ENCODE measurements around the gene JARID2. TPM values are rescaled to one million over a fixed set of nuclear protein-coding genes. Genes with fewer than 3 reads are reported as not detected.

The JARID2 gene
- total and polyA plus RNA-seq, 2 of the 8 experiments (the other 6 are each of a cell fraction or from before 2014, with no cell fraction given): 60.1 to 239 TPM

- Histone ChIP-seq H4K5ac (ENCODE audit: insufficient read length, low read depth, low read length) (no peak overlapping the region), H4K20me1 (replicated peaks in 1 of 2; ENCODE audit: control insufficient read depth in 1 of 2, insufficient read depth in 2 of 2, low read length in 2 of 2) (peaks cover 54 to 55% of the 10 kb centered on the region in 2 experiments), H3K18ac (ENCODE audit: extremely low read depth, low read length) (no peak overlapping the region), H3K23ac (ENCODE audit: insufficient read length) (no peak overlapping the region), H3K4ac (replicated peaks; ENCODE audit: insufficient read length, low read depth, low read length) (no peak overlapping the region), H2BK20ac (ENCODE audit: low read length) (0 out of 2 replicates have a peak overlapping the region, but pooled peaks have one; percentile 10), H3K27ac (ENCODE audit: low read depth, low read length) (no peak overlapping the region), H2BK12ac (ENCODE audit: low read depth, low read length) (no peak overlapping the region), H2AK5ac (ENCODE audit: low read depth, low read length) (no peak overlapping the region), H3K23me2 (ENCODE audit: low read depth, low read length) (no peaks in the 10 kb centered on the region), H3K36me3 (ENCODE audit: control insufficient read depth in 2 of 4, insufficient read depth in 4 of 4, low read length in 3 of 4) (peaks cover 56 to 86% (median 66%) of the 10 kb centered on the region in 4 experiments), H3K79me2 (ENCODE audit: control insufficient read depth in 1 of 2, insufficient read depth in 2 of 2, low read length in 2 of 2) (peaks cover 0 to 96% of the 10 kb centered on the region in 2 experiments; a peak in 3 of 4 replicates), H2BK15ac (ENCODE audit: low read length) (no peak overlapping the region), H3K79me1 (ENCODE audit: low read depth, low read length) (peaks cover 24% of the 10 kb centered on the region), H3K56ac (replicated peaks; ENCODE audit: insufficient read length, low read depth, low read length) (no peak overlapping the region), H2BK5ac (ENCODE audit: low read depth, low read length) (peak overlapping the region; percentile 18; the same call in 1 of the 2 replicates), H3K9me3 (ENCODE audit: insufficient read depth in 2 of 2, low read depth in 1 of 2, low read length in 1 of 2) (no peaks in the 10 kb centered on the region; a peak in 1 of 4 replicates), H3K27me3 (replicated peaks in 1 of 4; ENCODE audit: control insufficient read depth in 3 of 4, extremely low read depth in 1 of 4, insufficient read depth in 3 of 4, low read length in 3 of 4) (no peaks in the 10 kb centered on the region; a peak in 2 of 7 replicates), H3K9ac (replicated peaks in 1 of 4; ENCODE audit: extremely low read depth in 1 of 4, low read depth in 3 of 4, low read length in 3 of 4) (no peak overlapping the region), H4K91ac (replicated peaks; ENCODE audit: insufficient read length, low read length) (no peak overlapping the region), H2AFZ (ENCODE audit: low read length) (no peak overlapping the region), H3K4me3 (ENCODE audit: extremely low read depth in 1 of 4, insufficient read depth in 2 of 4, low read depth in 3 of 4, low read length in 4 of 4) (no peak overlapping the region), H3K4me1 (replicated peaks in 1 of 4; ENCODE audit: control insufficient read depth in 3 of 4, insufficient read depth in 4 of 4, low read length in 3 of 4) (peaks cover 1 to 7% (median 5%) of the 10 kb centered on the region in 4 experiments; a peak in 5 of 7 replicates), H4K8ac (ENCODE audit: extremely low read depth, insufficient read depth, low read length) (no peak overlapping the region), H3K4me2 (ENCODE audit: insufficient read depth in 1 of 2, low read depth in 2 of 2, low read length in 2 of 2) (no peak overlapping the region), H2BK120ac (replicated peaks; ENCODE audit: low read depth, low read length) (no peak overlapping the region), H3K14ac (ENCODE audit: insufficient read length) (no peak overlapping the region)
- TF ChIP-seq TAF7 (optimal IDR thresholded peaks at IDR 0.05; ENCODE audit: borderline replicate concordance, low read depth, low read length): no peak
- TF ChIP-seq ATF3 (IDR thresholded peaks at IDR 0.05; ENCODE audit: insufficient read depth, low read depth, low read length): no peak
- no peak for TF ChIP-seq TEAD4 (IDR thresholded peaks at IDR 0.05; ENCODE audit: low read depth, low read length)
- TF ChIP-seq CBX8 (IDR thresholded peaks at IDR 0.05; ENCODE audit: borderline replicate concordance, low read depth, low read length): no peak
- no peak for TF ChIP-seq RAD21 (IDR thresholded peaks at IDR 0.05 in 1 of 2, conservative IDR thresholded peaks at IDR 0.05 in 1 of 2; ENCODE audit: low read depth in 2 of 2, low read length in 2 of 2)
- TF ChIP-seq SIX5 (IDR thresholded peaks at IDR 0.05; ENCODE audit: low read depth, low read length): no peak
- no peak for TF ChIP-seq PHF8 (conservative IDR thresholded peaks at IDR 0.05; ENCODE audit: low read depth, low read length)
- TF ChIP-seq SAP30 (IDR thresholded peaks at IDR 0.05; ENCODE audit: insufficient read depth, insufficient replicate concordance, low read length): no peak
- peak in 1 of 2 experiments; percentile 49; a peak in 1 of 3 replicates for TF ChIP-seq POLR2A (IDR thresholded peaks at IDR 0.05; ENCODE audit: control extremely low read depth in 1 of 2, low read depth in 2 of 2, low read length in 2 of 2)
- ChIA-PET CTCF (ENCODE audit: partially characterized antibody) (no interaction called here), POLR2A (ENCODE audit: partially characterized antibody) (no interaction called here)
- DNase-seq (ENCODE audit: low read depth in 1 of 2, low spot score in 2 of 2): no peak
- FAIRE-seq: no peak
- 90% methylated on average over 12 of the region's 12 CpGs; no CpG with 5 or more reads in 1 of the 2 experiments for WGBS, 2 experiments (ENCODE audit: extremely low coverage in 1 of 2, insufficient coverage in 1 of 2, insufficient read length in 1 of 2, insufficient replicate concordance in 2 of 2, low coverage in 1 of 2, low lambda C conversion rate in 2 of 2, missing lambda C conversion rate in 1 of 2)
These were observed 252.8 kb downstream of the JARID2 start for GRCh38 chr6:15498640-15499039.
